ENCODE measurements around the gene AXL. TPM values are rescaled to one million over a fixed set of nuclear protein-coding genes. Genes with fewer than 3 reads are reported as not detected.
A peak's percentile ranks its signal among the peaks of the same experiment; 100 is the strongest.

AXL gene
- total and polyA plus RNA-seq, 9 of the 15 experiments (the other 6 are each of a cell fraction or from before 2014, with no cell fraction given): 0.80 to 6.6 (median 1.6) TPM

DNA sequence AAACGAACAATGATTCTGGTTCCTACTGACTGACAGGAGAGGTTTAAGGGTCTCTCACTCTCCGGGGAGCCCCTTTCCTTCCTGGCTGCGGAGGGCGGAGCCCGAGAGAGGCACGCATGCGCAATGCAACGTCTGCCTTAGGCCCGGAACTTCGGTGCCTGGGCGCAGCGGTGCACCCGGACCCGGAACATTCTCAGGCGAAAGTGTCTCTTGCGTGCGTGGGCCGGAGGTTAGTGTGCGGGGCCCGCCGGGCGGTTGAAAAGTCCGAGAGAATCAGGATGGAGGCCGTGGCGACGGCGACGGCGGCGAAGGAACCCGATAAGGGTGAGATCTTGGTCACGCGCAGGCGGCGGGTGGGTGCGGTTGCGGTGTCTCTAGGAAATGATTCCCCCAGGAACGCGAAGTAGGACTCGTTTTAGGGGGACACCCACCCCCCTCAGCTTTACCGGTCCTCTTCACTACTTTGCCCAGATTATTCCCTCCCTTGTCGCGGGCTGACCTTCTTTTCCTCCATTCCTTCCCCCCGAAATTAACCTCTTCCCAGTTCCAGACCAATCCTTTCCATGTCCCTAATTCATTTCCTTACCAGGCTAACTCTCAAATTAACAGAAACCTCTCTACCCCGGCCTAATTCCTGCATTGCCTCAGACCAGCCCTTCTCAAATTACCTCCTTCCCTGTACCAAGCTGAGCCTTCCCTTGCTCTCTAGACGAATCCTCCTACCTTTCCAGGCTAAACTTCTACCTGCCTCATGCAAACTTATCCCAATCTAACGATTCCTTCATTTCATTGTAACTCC is 91.2 kb downstream of the AXL start, which contains the start of gene CCDC97 (continued):
- TF ChIP-seq, protein P1, sequence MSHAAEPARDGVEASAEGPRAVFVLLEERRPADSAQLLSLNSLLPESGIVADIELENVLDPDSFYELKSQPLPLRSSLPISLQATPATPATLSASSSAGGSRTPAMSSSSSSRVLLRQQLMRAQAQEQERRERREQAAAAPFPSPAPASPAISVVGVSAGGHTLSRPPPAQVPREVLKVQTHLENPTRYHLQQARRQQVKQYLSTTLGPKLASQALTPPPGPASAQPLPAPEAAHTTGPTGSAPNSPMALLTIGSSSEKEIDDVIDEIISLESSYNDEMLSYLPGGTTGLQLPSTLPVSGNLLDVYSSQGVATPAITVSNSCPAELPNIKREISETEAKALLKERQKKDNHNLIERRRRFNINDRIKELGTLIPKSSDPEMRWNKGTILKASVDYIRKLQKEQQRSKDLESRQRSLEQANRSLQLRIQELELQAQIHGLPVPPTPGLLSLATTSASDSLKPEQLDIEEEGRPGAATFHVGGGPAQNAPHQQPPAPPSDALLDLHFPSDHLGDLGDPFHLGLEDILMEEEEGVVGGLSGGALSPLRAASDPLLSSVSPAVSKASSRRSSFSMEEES (CRISPR knock-in tag; IDR thresholded peaks at IDR 0.05): no peak
- TF ChIP-seq, protein P2, sequence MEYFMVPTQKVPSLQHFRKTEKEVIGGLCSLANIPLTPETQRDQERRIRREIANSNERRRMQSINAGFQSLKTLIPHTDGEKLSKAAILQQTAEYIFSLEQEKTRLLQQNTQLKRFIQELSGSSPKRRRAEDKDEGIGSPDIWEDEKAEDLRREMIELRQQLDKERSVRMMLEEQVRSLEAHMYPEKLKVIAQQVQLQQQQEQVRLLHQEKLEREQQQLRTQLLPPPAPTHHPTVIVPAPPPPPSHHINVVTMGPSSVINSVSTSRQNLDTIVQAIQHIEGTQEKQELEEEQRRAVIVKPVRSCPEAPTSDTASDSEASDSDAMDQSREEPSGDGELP (CRISPR knock-in tag; IDR thresholded peaks at IDR 0.05; ENCODE audit: borderline replicate concordance): peak; percentile 84
- no peak for TF ChIP-seq MED1 (CRISPR knock-in tag; IDR thresholded peaks at IDR 0.05; ENCODE audit: borderline replicate concordance)
- no peak for TF ChIP-seq ETV6 (IDR thresholded peaks at IDR 0.05; ENCODE audit: borderline replicate concordance in 1 of 2, low read depth in 2 of 2, low read length in 1 of 2)
- TF ChIP-seq ETV6 (CRISPR knock-in tag; IDR thresholded peaks at IDR 0.05; ENCODE audit: borderline replicate concordance): no peak
- no peak for TF ChIP-seq ZNF140 (CRISPR knock-in tag; IDR thresholded peaks at IDR 0.05)
- TF ChIP-seq, protein P3, sequence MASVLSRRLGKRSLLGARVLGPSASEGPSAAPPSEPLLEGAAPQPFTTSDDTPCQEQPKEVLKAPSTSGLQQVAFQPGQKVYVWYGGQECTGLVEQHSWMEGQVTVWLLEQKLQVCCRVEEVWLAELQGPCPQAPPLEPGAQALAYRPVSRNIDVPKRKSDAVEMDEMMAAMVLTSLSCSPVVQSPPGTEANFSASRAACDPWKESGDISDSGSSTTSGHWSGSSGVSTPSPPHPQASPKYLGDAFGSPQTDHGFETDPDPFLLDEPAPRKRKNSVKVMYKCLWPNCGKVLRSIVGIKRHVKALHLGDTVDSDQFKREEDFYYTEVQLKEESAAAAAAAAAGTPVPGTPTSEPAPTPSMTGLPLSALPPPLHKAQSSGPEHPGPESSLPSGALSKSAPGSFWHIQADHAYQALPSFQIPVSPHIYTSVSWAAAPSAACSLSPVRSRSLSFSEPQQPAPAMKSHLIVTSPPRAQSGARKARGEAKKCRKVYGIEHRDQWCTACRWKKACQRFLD (CRISPR knock-in tag; IDR thresholded peaks at IDR 0.05): peak; percentile 77
- TF ChIP-seq, protein P4, sequence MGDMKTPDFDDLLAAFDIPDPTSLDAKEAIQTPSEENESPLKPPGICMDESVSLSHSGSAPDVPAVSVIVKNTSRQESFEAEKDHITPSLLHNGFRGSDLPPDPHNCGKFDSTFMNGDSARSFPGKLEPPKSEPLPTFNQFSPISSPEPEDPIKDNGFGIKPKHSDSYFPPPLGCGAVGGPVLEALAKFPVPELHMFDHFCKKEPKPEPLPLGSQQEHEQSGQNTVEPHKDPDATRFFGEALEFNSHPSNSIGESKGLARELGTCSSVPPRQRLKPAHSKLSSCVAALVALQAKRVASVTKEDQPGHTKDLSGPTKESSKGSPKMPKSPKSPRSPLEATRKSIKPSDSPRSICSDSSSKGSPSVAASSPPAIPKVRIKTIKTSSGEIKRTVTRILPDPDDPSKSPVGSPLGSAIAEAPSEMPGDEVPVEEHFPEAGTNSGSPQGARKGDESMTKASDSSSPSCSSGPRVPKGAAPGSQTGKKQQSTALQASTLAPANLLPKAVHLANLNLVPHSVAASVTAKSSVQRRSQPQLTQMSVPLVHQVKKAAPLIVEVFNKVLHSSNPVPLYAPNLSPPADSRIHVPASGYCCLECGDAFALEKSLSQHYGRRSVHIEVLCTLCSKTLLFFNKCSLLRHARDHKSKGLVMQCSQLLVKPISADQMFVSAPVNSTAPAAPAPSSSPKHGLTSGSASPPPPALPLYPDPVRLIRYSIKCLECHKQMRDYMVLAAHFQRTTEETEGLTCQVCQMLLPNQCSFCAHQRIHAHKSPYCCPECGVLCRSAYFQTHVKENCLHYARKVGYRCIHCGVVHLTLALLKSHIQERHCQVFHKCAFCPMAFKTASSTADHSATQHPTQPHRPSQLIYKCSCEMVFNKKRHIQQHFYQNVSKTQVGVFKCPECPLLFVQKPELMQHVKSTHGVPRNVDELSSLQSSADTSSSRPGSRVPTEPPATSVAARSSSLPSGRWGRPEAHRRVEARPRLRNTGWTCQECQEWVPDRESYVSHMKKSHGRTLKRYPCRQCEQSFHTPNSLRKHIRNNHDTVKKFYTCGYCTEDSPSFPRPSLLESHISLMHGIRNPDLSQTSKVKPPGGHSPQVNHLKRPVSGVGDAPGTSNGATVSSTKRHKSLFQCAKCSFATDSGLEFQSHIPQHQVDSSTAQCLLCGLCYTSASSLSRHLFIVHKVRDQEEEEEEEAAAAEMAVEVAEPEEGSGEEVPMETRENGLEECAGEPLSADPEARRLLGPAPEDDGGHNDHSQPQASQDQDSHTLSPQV (IDR thresholded peaks at IDR 0.05): no peak
- no peak for TF ChIP-seq ZFP36 (IDR thresholded peaks at IDR 0.05; ENCODE audit: low read depth, low read length, partially characterized antibody)
- peak; percentile 93 for TF ChIP-seq HLTF (IDR thresholded peaks at IDR 0.05)
- 0 out of 2 replicates have a peak, but pooled peaks have one; percentile 72 for TF ChIP-seq CAMTA2 (CRISPR knock-in tag; conservative IDR thresholded peaks at IDR 0.05)
- TF ChIP-seq ZNF217 (CRISPR knock-in tag; IDR thresholded peaks at IDR 0.05): no peak
- TF ChIP-seq, protein P5, sequence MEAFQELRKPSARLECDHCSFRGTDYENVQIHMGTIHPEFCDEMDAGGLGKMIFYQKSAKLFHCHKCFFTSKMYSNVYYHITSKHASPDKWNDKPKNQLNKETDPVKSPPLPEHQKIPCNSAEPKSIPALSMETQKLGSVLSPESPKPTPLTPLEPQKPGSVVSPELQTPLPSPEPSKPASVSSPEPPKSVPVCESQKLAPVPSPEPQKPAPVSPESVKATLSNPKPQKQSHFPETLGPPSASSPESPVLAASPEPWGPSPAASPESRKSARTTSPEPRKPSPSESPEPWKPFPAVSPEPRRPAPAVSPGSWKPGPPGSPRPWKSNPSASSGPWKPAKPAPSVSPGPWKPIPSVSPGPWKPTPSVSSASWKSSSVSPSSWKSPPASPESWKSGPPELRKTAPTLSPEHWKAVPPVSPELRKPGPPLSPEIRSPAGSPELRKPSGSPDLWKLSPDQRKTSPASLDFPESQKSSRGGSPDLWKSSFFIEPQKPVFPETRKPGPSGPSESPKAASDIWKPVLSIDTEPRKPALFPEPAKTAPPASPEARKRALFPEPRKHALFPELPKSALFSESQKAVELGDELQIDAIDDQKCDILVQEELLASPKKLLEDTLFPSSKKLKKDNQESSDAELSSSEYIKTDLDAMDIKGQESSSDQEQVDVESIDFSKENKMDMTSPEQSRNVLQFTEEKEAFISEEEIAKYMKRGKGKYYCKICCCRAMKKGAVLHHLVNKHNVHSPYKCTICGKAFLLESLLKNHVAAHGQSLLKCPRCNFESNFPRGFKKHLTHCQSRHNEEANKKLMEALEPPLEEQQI (IDR thresholded peaks at IDR 0.05): peak; percentile 80
- no peak for TF ChIP-seq PHTF2 (CRISPR knock-in tag; IDR thresholded peaks at IDR 0.05)
- no peak; the same call in 1 of the 2 replicates for TF ChIP-seq PML (IDR thresholded peaks at IDR 0.05; ENCODE audit: low read length)
- TF ChIP-seq MAFG (tag; conservative IDR thresholded peaks at IDR 0.05): no peak
- TF ChIP-seq ZNF324 (CRISPR knock-in tag; IDR thresholded peaks at IDR 0.05): no peak
